ENCODE measurements around the gene SLC22A23. TPM values are rescaled to one million over a fixed set of nuclear protein-coding genes. Genes with fewer than 3 reads are reported as not detected.
A peak's percentile ranks its signal among the peaks of the same experiment; 100 is the strongest.

Gene SLC22A23
- total RNA-seq, 1 donor from 2014 or later, result 5.6 TPM

- DNase-seq (ENCODE audit: missing footprints) (no peak), ATAC-seq (no peak)
- intact Hi-C loops (cut with DNase I), result loop anchor here (10.0 kb wide), 1 partner anchor 312 kb away; no protein-coding TSS in a partner anchor
Measured at GRCh38 chr6:3412779-3413500, 43.9 kb downstream of the SLC22A23 start.

DNA sequence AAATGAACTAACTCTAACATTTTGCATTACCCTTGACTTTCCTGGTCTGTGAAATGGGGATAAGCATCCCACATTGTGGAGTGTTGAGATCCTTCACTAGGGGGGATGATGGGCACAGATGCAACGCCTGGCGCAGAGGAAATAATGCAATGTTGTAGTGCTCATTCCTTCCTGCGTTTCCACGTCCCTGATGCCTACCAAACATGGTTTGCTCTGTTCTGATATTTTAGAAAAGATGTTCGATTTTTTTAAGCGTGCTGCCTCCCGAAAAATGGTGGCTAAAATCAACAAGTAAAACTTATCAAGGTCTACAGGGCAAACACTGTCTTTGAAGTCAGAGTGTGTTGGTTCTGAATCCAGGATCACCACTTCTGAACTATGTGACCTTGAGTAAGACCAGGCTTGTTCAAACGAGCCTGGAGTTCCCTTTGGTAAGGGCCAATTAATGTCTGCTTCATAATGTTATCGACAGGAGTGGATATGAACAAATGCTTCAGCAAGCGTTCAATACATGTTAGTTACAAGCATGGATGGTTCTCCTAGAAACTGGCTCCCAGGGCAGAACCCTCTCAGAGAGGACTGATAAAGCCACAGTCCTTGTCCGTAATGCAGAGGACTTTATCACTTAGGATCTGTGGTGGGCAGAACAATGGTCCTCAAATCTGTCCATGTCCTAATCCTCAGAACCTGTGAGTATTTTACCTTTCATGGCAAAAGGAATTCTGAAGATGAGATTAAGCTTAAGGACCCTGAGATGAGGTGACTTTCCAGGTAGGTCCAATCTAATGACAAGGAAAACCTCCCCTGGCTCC lies 44.7 kb downstream of the SLC22A23 start:
- intact Hi-C loops (cut with DNase I), result loop anchor here (10.0 kb wide), 1 partner anchor 313 kb away; no protein-coding TSS in a partner anchor
- ATAC-seq (no peak), DNase-seq (ENCODE audit: missing footprints) (no peak)

DNA sequence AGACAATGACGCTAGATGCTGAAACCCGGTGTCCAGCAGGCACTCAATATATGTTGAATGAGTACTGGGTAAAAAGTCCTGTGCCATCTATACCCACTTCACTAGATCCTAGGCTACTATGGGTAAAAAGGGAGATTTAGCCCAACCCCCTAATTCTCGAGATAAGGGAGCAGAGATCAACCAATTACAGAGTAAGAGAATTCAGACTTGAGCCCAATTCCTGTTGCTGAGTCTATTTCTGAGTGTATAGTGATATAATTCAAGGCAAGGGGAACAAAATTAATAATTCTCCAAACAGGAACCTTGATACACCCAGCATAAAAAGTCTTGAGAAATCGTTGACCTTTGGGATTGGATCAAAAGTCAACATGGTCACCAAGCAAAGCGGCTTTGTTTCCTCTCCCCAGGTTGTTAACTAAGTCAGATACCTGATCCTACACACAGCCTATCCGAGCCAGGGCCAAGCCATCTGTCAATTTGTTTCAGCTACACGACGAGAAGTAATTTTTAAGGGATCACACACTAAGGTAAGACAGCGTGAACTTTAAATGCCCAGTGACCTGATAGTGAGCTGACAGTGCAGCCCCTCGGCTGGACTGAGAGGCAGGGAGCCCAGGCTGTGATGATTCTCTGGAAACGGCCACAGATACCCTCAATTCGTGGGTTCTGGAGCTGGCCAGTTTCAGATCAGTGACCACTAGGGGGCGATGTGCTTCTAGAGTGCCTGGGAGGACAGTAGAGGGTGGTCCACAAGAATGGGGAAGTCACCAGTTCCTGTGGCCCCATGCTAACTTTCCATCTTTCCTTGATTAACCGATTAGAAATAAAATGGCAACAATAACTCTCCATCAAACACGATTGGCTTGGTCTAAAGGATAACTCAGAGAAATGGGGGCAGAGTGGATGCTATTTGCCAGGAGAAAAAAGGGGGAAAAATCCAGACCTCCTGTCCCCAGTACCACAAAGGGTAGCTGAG lies 46.2 kb downstream of the SLC22A23 start:
- ATAC-seq (no peak), DNase-seq (ENCODE audit: missing footprints) (peak; percentile 57)
- intact Hi-C loops (cut with DNase I), result loop anchor here (10.0 kb wide), 1 partner anchor 314 kb away; no protein-coding TSS in a partner anchor

GRCh38 chr6:3409699-3410384 lies 47.0 kb downstream of the SLC22A23 start:
- intact Hi-C loops (cut with DNase I), result loop anchor here (10.0 kb wide), 1 partner anchor 315 kb away; no protein-coding TSS in a partner anchor
- DNase-seq (ENCODE audit: missing footprints) (peak; percentile 59), ATAC-seq (no peak)

GRCh38 chr6:3408665-3409064 lies 48.2 kb downstream of the SLC22A23 start:
- no peak for ATAC-seq
- intact Hi-C loops (cut with DNase I), result no loop called here

DNA sequence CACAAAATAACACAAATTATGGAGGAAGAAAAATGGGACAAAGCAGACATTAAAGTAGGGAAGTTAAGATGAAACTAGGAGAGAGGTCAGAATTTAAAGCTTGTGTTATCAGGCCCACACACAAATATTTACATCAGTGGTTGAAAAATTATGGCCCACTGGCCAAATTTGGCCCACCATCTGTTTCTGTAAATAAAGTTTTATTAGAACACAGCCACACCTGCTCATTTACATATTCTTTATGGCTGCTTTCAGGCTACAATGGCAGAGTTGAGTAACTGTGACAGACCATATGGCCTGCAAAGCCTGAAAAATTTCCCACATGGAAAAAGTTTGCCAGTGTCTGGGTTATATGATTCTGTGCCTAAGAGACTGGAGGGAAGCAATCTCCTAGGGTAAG lies 49.0 kb downstream of the SLC22A23 start:
- ATAC-seq, result no peak
- intact Hi-C loops (cut with DNase I), result no loop called here

More at GRCh38 chr6:3408665-3409064, 48.2 kb downstream of the SLC22A23 start:
- no peak for DNase-seq (ENCODE audit: missing footprints)

GRCh38 chr6:3406891-3407809 lies 49.7 kb downstream of the SLC22A23 start:
- ATAC-seq, result no peak
- intact Hi-C loops (cut with DNase I), result no loop called here
- no peak for DNase-seq (ENCODE audit: missing footprints)

More for the DNA sequence above, 49.0 kb downstream of the SLC22A23 start:
- DNase-seq (ENCODE audit: missing footprints), result no peak

GRCh38 chr6:3406362-3406821 lies 50.5 kb downstream of the SLC22A23 start:
- intact Hi-C loops (cut with DNase I), result no loop called here
- ATAC-seq (no peak), DNase-seq (ENCODE audit: missing footprints) (no peak)

GRCh38 chr6:3405679-3406078 lies 51.2 kb downstream of the SLC22A23 start:
- peak; percentile 44 for ATAC-seq
- DNase-seq (ENCODE audit: missing footprints), result no peak
- intact Hi-C loops (cut with DNase I), result no loop called here

DNA sequence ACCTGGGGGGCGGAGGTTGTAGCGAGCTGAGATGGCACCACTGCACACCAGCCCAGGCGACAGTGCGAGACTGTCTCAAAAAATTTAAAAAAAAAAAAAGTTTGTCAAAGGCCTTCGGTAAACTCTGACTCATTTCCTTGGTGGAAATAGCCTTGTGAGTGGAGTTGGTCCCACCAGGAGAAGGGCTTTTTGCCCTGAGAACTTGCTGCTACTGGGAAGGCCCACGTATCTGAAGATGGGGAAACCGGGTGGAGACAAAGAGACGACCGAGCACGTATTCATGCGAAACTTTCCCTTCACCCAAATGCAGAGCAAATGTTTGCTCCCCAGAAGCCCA lies 51.7 kb downstream of the SLC22A23 start:
- intact Hi-C loops (cut with DNase I), result no loop called here
- ATAC-seq, result no peak
- DNase-seq (ENCODE audit: missing footprints), result no peak

DNA sequence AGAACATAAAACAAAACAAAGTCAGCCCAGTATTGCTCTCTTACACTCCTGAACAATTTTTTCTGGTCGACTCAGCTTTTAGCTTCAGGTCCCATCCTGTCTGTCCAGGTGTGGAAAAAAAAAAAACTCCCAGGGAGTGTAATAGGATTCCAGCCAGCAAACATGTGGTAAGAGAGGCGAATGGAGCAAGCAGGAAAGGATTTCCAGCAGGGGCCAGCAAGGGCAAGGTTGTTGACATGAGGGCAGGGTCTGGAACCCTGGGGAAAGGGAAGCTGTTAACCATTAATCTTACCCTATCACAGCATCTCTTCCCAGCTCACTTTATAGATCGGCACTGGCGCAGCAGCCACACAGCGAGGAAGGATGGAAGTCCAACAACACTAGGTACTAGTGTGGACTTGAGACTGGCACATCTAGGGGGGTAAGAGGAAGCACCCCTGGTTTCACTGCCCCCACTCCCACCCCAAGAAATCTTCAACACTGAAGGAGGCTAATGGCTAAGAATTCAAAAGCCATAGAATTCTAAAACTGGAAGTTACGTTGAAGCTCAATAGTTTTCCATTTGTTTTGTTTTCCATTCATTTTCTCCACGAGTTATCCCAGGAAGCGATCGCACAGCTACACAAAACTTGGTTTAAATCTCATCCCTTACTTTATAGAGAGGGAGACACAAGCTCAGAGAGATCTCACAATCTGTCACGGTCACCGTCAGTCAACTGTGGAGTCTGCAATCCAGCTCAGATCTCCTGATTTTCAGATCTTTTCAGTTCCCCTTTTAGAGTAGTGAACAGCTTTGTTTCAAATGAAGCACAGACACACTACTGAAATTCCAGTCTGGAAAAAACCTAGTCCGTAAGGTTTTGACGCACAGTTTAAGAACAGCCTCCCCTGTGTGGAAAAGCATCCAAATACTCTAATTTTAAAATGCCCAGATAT lies 53.3 kb downstream of the SLC22A23 start:
- intact Hi-C loops (cut with DNase I), result no loop called here
- no peak for ATAC-seq
- no peak for DNase-seq (ENCODE audit: missing footprints)

- no peak for DNase-seq (ENCODE audit: missing footprints)
- no peak for ATAC-seq
- intact Hi-C loops (cut with DNase I), result no loop called here
Measured at GRCh38 chr6:3402310-3403237, 54.3 kb downstream of the SLC22A23 start.

GRCh38 chr6:3400162-3400561 lies 56.7 kb downstream of the SLC22A23 start:
- intact Hi-C loops (cut with DNase I), result no loop called here

DNA sequence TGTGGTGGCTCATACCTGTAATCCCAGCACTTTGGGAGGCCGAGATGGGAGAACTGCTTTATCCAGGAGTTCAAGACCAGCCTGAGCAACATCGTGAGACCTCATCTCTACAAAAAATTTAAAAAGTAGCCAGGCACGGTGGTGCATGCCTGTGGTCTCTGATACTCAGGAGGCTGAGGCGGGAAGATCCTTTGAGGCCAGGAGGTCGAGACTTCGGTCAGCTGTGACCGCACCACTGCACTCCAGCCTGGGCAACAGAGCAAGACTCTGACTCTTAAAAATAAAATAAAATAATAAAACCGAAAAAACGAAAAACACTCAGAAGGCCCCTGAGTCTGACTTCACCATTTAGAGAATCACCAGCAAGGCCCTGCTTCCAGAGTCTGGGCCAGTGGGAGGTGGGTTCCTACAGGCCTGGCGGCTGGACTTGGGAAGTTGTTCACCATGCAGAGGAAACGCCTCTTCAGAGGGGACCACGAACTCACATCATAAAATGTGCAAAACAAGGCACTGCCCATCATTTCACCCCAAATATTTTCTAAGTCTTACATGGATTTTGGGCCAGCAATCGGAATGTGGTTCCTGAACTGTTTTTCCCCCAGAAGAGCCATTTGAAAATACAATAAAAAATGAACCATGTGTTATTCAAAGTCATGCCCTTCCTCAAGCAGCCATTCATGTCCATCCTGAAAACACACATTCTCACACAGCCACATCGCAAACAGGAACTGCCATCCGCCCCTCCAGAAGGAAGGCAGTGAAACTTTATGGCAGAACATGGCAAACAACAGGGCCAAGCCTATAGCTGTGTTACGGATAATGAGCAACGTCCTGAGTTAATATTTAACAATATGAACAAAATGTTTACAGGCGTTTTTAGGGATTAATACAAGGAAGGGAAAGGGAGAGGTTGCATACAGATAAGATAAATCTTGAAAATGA lies 57.8 kb downstream of the SLC22A23 start:
- intact Hi-C loops (cut with DNase I), result no loop called here
- DNase-seq (ENCODE audit: missing footprints), result peak; percentile 58
- no peak for ATAC-seq

More at GRCh38 chr6:3400162-3400561, 56.7 kb downstream of the SLC22A23 start:
- DNase-seq (ENCODE audit: missing footprints) (no peak), ATAC-seq (no peak)

Measured in Right ventricle myocardium inferior (tissue), 1 donor.